H9 (cell line): ENCODE measurements around the gene WAC. TPM values are rescaled to one million over a fixed set of nuclear protein-coding genes. Genes with fewer than 3 reads are reported as not detected.
A peak's percentile ranks its signal among the peaks of the same experiment; 100 is the strongest.

ENCODE experiments used
- DNase-seq: peaks from one replicate; pipeline ENCODE4 v3.0.0-alpha.2; 2017
- H2AFZ ChIP-seq: one replicate; pipeline ENCODE4 v1.6.1; 2013; ENCODE audit warnings: mild to moderate bottlenecking, low read length, control low read depth, moderate library complexity
- H2AK5ac ChIP-seq: 2 replicates; pipeline ENCODE4 v1.6.1; 2013; ENCODE audit warnings: low read length, control low read depth, mixed read lengths; ENCODE audit not compliant: insufficient read length
- H2BK120ac ChIP-seq: one replicate; pipeline ENCODE4 v1.6.1; 2013; ENCODE audit warnings: low read depth, mild to moderate bottlenecking, low read length, control low read depth, inconsistent platforms; ENCODE audit not compliant: poor library complexity, severe bottlenecking
- H2BK12ac ChIP-seq: 2 replicates; pipeline ENCODE4 v1.6.1; 2013; ENCODE audit warnings: low read length, control low read depth, mixed read lengths, low read depth; ENCODE audit not compliant: insufficient read length
- H2BK15ac ChIP-seq: 2 replicates; pipeline ENCODE4 v1.6.1; 2013; ENCODE audit warnings: low read depth, low read length, control low read depth
- H2BK20ac ChIP-seq: one replicate; pipeline ENCODE4 v1.6.1; 2013; ENCODE audit warnings: low read depth, mild to moderate bottlenecking, low read length, control low read depth, inconsistent platforms; ENCODE audit not compliant: poor library complexity, severe bottlenecking
- H2BK5ac ChIP-seq: 2 replicates; pipeline ENCODE4 v1.6.1; 2013; ENCODE audit warnings: low read length, control low read depth, mixed read lengths; ENCODE audit not compliant: insufficient read length
- H3K14ac ChIP-seq: 2 replicates; pipeline ENCODE4 v1.6.1; 2013; ENCODE audit warnings: low read length, control low read depth; ENCODE audit not compliant: insufficient read depth
- H3K18ac ChIP-seq: 2 replicates; pipeline ENCODE4 v1.6.1; 2013; ENCODE audit warnings: low read depth, mild to moderate bottlenecking, mixed read lengths, low read length, control low read depth; ENCODE audit not compliant: insufficient read length
- H3K23ac ChIP-seq: 2 replicates; pipeline ENCODE4 v1.6.1; 2013; ENCODE audit warnings: low read length, control low read depth, mixed read lengths, low read depth; ENCODE audit not compliant: insufficient read length
- H3K23me2 ChIP-seq: 2 replicates; pipeline ENCODE4 v1.6.1; 2013; ENCODE audit warnings: low read depth, mild to moderate bottlenecking, mixed read lengths, low read length, control low read depth; ENCODE audit not compliant: insufficient read length, poor library complexity, severe bottlenecking
- H3K27ac ChIP-seq: 2 replicates; pipeline ENCODE4 v1.5.1; 2013; ENCODE audit warnings: low read length, control low read depth, mixed read lengths, low read depth; ENCODE audit not compliant: insufficient read length
- H3K27me3 ChIP-seq: 2 replicates; pipeline ENCODE4 v1.6.1; 2013; ENCODE audit warnings: low read length, control low read depth, inconsistent platforms; ENCODE audit not compliant: insufficient read depth
- H3K4ac ChIP-seq: 2 replicates; pipeline ENCODE4 v1.6.1; 2013; ENCODE audit warnings: low read depth, mild to moderate bottlenecking, control low read depth, inconsistent platforms, low read length, moderate library complexity
- H3K4me1 ChIP-seq: 2 replicates; pipeline ENCODE4 v1.6.1; 2013; ENCODE audit warnings: low read length, control low read depth, inconsistent platforms; ENCODE audit not compliant: insufficient read depth
- H3K4me2 ChIP-seq: 2 replicates; pipeline ENCODE4 v1.6.1; 2013; ENCODE audit warnings: low read length, control low read depth, mixed read lengths; ENCODE audit not compliant: insufficient read length, insufficient read depth
- H3K56ac ChIP-seq: 2 replicates; pipeline ENCODE4 v1.6.1; 2013; ENCODE audit warnings: low read depth, mild to moderate bottlenecking, mixed read lengths, low read length, control low read depth; ENCODE audit not compliant: insufficient read length
- H3K79me1 ChIP-seq: 2 replicates; pipeline ENCODE4 v1.6.1; 2013; ENCODE audit warnings: low read depth, mild to moderate bottlenecking, moderate library complexity, low read length, control low read depth, inconsistent platforms; ENCODE audit not compliant: insufficient read depth, poor library complexity, severe bottlenecking
- H3K79me2 ChIP-seq: 2 replicates; pipeline ENCODE4 v1.6.1; 2013; ENCODE audit warnings: low read length, control low read depth, inconsistent platforms; ENCODE audit not compliant: insufficient read depth
- H3K9ac ChIP-seq: 2 replicates; pipeline ENCODE4 v1.6.1; 2013; ENCODE audit warnings: low read length, control low read depth, mixed read lengths; ENCODE audit not compliant: insufficient read length; ENCODE audit errors: extremely low read depth
- H3K9me3 ChIP-seq: one replicate; pipeline ENCODE4 v1.6.1; 2013; ENCODE audit warnings: low read depth, low read length, inconsistent platforms; ENCODE audit not compliant: control insufficient read depth
- H3T11ph ChIP-seq: one replicate; pipeline ENCODE4 v1.6.1; 2013; ENCODE audit warnings: mild to moderate bottlenecking, low read length, control low read depth, inconsistent platforms
- H4K20me1 ChIP-seq: one replicate; pipeline ENCODE4 v1.6.1; 2013; ENCODE audit not compliant: control insufficient read depth, insufficient read length, insufficient read depth
- H4K5ac ChIP-seq: 2 replicates; pipeline ENCODE4 v1.6.1; 2013; ENCODE audit warnings: low read depth, mild to moderate bottlenecking, mixed read lengths, low read length, control low read depth; ENCODE audit not compliant: insufficient read length
- H4K8ac ChIP-seq: replicated peaks from 2 replicates; pipeline ENCODE4 v1.6.1; 2013; ENCODE audit warnings: low read length, control low read depth, mixed read lengths, low read depth; ENCODE audit not compliant: insufficient read length
- H4K91ac ChIP-seq: 2 replicates; pipeline ENCODE4 v1.6.1; 2013; ENCODE audit warnings: low read depth, mild to moderate bottlenecking, moderate library complexity, mixed read lengths, low read length, control low read depth; ENCODE audit not compliant: insufficient read length
- H3K27ac Mint-ChIP-seq, 3 experiments: 2 replicates in 2 of 3; 3 replicates in 1 of 3; pipeline ENCODE4 v1.8.0; 2020 to 2021; ENCODE audit warnings: mixed read lengths in 3 of 3, mild to moderate bottlenecking in 1 of 3, moderate library complexity in 1 of 3
- H3K27me3 Mint-ChIP-seq: 2 replicates; pipeline ENCODE4 v1.8.0; 2021; ENCODE audit warnings: low read depth, mild to moderate bottlenecking, moderate library complexity, mixed read lengths
- H3K36me3 Mint-ChIP-seq, 3 experiments: 2 replicates in 2 of 3; 3 replicates in 1 of 3; pipeline ENCODE4 v1.8.0; 2020 to 2021; ENCODE audit warnings: low read depth in 3 of 3, mixed read lengths in 3 of 3; ENCODE audit not compliant: insufficient read depth in 1 of 3
- H3K4me1 Mint-ChIP-seq, 2 experiments: 2 replicates each; pipeline ENCODE4 v1.8.0; 2020; ENCODE audit warnings: mixed read lengths in 2 of 2
- H3K4me3 Mint-ChIP-seq, 2 experiments: 2 replicates in 1 of 2; 3 replicates in 1 of 2; pipeline ENCODE4 v1.8.0; 2020 to 2021; ENCODE audit warnings: mild to moderate bottlenecking in 2 of 2, mixed read lengths in 2 of 2, moderate library complexity in 1 of 2
- H3K9me3 Mint-ChIP-seq, 2 experiments: 2 replicates in 1 of 2; 3 replicates in 1 of 2; pipeline ENCODE4 v1.8.0; 2020; ENCODE audit warnings: mild to moderate bottlenecking in 2 of 2, mixed read lengths in 2 of 2, moderate library complexity in 1 of 2
- WGBS: extraction: QIAGEN DNeasy Blood & Tissue Kit; methylation state at CpG from one replicate; pipeline ENCODE4 v1.1.7; 2013; ENCODE audit warnings: missing lambda C conversion rate, low lambda C conversion rate, mixed read lengths; ENCODE audit not compliant: insufficient read length; ENCODE audit errors: extremely low coverage; 5-methylcytosine and 5-hydroxymethylcytosine counted together
- total RNA-seq: library from RNA; stranded (reverse); gene quantifications from 2 replicates; pipeline ENCODE4 v1.2.1, GENCODE V29; 2021
- TF ChIP-seq, protein P1 (sequence below): fragments of 200-600 bp; sonication (generic); conservative IDR thresholded peaks from 3 replicates; pipeline ENCODE4 v1.8.0; 2021; ENCODE audit warnings: antibody characterized with exemption, mild to moderate bottlenecking

Gene WAC
- total RNA-seq, 1 experiment from 2014 or later = 130 TPM

DNA sequence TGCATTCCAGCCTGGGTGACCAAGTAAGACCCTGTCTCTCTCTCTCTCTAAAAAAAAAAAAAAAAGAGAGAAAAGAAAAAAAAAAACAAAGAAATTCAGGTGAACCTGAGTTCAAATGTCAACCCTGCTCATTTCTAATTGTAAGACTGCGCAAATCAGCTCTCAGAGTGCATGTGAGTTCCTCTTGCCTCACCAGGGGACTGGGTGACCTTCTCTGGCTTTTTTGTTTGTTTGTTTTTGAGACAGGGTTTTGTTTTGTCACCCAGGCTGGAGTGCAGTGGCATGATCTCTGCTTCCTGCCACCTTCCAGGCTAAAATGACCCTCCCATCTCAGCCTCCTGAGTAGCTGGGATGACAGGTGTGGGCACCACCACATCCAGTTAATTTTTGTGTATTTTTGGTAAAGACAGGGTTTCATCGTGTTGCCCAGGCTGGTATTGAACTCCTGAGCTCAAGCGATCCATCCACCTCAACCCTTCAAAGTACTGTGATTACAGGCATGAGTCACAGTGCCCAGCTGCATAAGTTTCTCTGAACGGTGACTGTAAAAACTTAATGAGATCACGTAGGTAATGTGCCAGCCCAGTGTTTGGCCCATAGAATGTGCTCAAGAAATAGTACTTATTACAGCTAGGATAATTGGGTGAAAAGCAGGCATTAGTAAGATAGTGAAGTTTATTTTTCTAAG is 99.1 kb downstream of the WAC start:
- Histone ChIP-seq H4K91ac (no peak overlapping the region), H3K4me2 (no peak overlapping the region), H3K27me3 (no peaks in the 10 kb centered on the region), H2AK5ac (no peak overlapping the region), H2BK120ac (peak overlapping the region; percentile 10), H2BK15ac (no peak overlapping the region), H4K8ac (no peak overlapping the region), H3K9me3 (no peaks in the 10 kb centered on the region), H3K23ac (no peak overlapping the region), H3K56ac (no peak overlapping the region), H2BK12ac (no peak overlapping the region), H3K27ac (no peak overlapping the region), H3K4me1 (no peaks in the 10 kb centered on the region), H2AFZ (no peak overlapping the region), H3K79me1 (no peaks in the 10 kb centered on the region), H2BK20ac (no peak overlapping the region), H2BK5ac (no peak overlapping the region), H4K5ac (no peak overlapping the region), H3K79me2 (no peaks in the 10 kb centered on the region), H3K18ac (no peak overlapping the region), H3K23me2 (no peaks in the 10 kb centered on the region), H3T11ph (no peak overlapping the region), H3K14ac (no peak overlapping the region), H3K9ac (no peak overlapping the region), H3K4ac (no peak overlapping the region), H4K20me1 (no peaks in the 10 kb centered on the region)
- DNase-seq = no peak
- no peaks in the 10 kb centered on the region; a peak in 1 of 5 replicates for H3K9me3 Mint-ChIP-seq
- peaks cover 4 to 7% of the 10 kb centered on the region in 2 experiments; a peak in 2 of 4 replicates for H3K4me1 Mint-ChIP-seq
- no peak overlapping the region for H3K27ac Mint-ChIP-seq
- H3K4me3 Mint-ChIP-seq = no peak overlapping the region
- peaks cover 3% of the 10 kb centered on the region; the same call in 1 of the 2 replicates for H3K27me3 Mint-ChIP-seq
- no peaks in the 10 kb centered on the region for H3K36me3 Mint-ChIP-seq
- WGBS = no CpG with 5 or more reads among the region's 5 CpGs
- TF ChIP-seq, protein P1, sequence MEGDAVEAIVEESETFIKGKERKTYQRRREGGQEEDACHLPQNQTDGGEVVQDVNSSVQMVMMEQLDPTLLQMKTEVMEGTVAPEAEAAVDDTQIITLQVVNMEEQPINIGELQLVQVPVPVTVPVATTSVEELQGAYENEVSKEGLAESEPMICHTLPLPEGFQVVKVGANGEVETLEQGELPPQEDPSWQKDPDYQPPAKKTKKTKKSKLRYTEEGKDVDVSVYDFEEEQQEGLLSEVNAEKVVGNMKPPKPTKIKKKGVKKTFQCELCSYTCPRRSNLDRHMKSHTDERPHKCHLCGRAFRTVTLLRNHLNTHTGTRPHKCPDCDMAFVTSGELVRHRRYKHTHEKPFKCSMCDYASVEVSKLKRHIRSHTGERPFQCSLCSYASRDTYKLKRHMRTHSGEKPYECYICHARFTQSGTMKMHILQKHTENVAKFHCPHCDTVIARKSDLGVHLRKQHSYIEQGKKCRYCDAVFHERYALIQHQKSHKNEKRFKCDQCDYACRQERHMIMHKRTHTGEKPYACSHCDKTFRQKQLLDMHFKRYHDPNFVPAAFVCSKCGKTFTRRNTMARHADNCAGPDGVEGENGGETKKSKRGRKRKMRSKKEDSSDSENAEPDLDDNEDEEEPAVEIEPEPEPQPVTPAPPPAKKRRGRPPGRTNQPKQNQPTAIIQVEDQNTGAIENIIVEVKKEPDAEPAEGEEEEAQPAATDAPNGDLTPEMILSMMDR = no peak
